Left ventricle myocardium inferior (tissue), 1 donor: ENCODE results near the gene IFI44. TPM values are rescaled to one million over a fixed set of nuclear protein-coding genes. Genes with fewer than 3 reads are reported as not detected.

Experiments
- DNase-seq: peaks from one replicate; pipeline ENCODE4 v3.0.0-alpha.2; 2020
- H3K27ac ChIP-seq: fragments of 200-600 bp; replicated peaks from 2 replicates; pipeline ENCODE4 v1.8.0; 2021
- H3K27me3 ChIP-seq: fragments of 200-600 bp; 2 replicates; pipeline ENCODE4 v1.8.0; 2021; ENCODE audit warnings: low read depth
- H3K36me3 ChIP-seq: fragments of 200-600 bp; 2 replicates; pipeline ENCODE4 v1.8.0; 2021
- H3K4me1 ChIP-seq: fragments of 200-600 bp; 2 replicates; pipeline ENCODE4 v1.8.0; 2021
- H3K4me3 ChIP-seq: fragments of 200-600 bp; 2 replicates; pipeline ENCODE4 v1.8.0; 2021; ENCODE audit warnings: mild to moderate bottlenecking, moderate library complexity
- H3K9me3 ChIP-seq: fragments of 200-600 bp; replicated peaks from 2 replicates; pipeline ENCODE4 v1.8.0; 2021
- intact Hi-C: fragments of 100-400 bp; cut with micrococcal nuclease; formaldehyde crosslinking; loops from one replicate; pipeline ENCODE4 v1.11.0; 2022
- total RNA-seq: library from RNA; stranded (reverse); fragmentation: NEBNext Ultra II Directional; extraction: Animal tissue kit (Norgen Biotek cat#: 25700); gene quantifications from one replicate; pipeline ENCODE4 v1.2.1, GENCODE V29; 2021
- TF ChIP-seq, protein P1 (sequence below): fragments of 200-600 bp; IDR thresholded peaks from 2 replicates; pipeline ENCODE4 v1.8.0; 2021; ENCODE audit warnings: antibody characterized with exemption, mild to moderate bottlenecking, borderline replicate concordance
- donor health status: DM: no; HTN: yes; CAD: no; lungs with severe emphysema.

The IFI44 gene
- total RNA-seq, 1 donor from 2014 or later: 6.6 TPM

DNA sequence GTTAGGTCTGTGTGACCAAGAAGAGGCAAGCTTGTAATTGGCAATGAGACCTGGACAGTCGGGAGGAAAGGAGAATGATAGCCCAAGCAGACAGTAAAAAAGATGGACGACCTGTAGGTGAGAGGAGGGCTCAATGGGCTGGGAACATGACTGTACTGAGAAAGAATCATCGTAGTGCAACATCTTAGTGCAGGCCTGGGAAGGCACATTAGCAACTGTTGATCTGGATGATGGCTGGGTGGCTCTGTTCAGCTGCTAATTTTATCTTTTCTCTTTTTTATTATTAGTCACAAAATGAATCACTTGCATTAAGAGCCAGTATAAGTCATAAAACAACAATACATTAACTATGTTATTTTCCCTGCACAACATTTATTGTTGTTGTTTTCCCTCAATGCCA is 32.9 kb downstream of the IFI44 start:
- intact Hi-C loops: no loop called here
- TF ChIP-seq, protein P1, sequence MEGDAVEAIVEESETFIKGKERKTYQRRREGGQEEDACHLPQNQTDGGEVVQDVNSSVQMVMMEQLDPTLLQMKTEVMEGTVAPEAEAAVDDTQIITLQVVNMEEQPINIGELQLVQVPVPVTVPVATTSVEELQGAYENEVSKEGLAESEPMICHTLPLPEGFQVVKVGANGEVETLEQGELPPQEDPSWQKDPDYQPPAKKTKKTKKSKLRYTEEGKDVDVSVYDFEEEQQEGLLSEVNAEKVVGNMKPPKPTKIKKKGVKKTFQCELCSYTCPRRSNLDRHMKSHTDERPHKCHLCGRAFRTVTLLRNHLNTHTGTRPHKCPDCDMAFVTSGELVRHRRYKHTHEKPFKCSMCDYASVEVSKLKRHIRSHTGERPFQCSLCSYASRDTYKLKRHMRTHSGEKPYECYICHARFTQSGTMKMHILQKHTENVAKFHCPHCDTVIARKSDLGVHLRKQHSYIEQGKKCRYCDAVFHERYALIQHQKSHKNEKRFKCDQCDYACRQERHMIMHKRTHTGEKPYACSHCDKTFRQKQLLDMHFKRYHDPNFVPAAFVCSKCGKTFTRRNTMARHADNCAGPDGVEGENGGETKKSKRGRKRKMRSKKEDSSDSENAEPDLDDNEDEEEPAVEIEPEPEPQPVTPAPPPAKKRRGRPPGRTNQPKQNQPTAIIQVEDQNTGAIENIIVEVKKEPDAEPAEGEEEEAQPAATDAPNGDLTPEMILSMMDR: no peak
- Histone ChIP-seq H3K4me1 (no peaks in the 10 kb centered on the region), H3K27me3 (peaks cover 3% of the 10 kb centered on the region), H3K4me3 (no peak overlapping the region), H3K9me3 (no peaks in the 10 kb centered on the region), H3K36me3 (no peaks in the 10 kb centered on the region), H3K27ac (no peak overlapping the region)
- DNase-seq: no peak

DNA sequence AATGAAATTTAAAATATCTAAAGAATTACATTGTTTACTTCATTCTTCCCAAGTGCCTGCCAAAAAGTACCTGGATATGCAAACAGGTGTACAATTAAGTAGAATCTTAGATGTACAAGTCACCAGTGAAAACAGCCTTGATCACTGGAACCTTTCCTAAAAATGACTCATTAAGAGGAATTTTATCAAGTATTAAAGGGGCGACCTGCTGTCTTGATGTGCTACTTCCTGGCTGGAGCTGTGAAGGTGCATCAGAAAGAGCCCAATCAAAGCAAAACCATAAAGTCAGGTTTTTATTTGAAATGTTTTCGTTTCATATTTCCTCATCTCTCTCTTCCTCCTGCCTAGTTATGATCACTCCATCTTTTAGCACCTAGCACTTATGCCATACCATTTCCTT is 33.4 kb downstream of the IFI44 start:
- intact Hi-C loops: no loop called here
- no peak overlapping the region for H3K4me3 ChIP-seq
- no peaks in the 10 kb centered on the region for H3K36me3 ChIP-seq
- H3K27me3 ChIP-seq: peaks cover 3% of the 10 kb centered on the region
- no peaks in the 10 kb centered on the region for H3K4me1 ChIP-seq
- TF ChIP-seq, protein P1: no peak
- no peaks in the 10 kb centered on the region for H3K9me3 ChIP-seq
- no peak for DNase-seq
- H3K27ac ChIP-seq: no peak overlapping the region

DNA sequence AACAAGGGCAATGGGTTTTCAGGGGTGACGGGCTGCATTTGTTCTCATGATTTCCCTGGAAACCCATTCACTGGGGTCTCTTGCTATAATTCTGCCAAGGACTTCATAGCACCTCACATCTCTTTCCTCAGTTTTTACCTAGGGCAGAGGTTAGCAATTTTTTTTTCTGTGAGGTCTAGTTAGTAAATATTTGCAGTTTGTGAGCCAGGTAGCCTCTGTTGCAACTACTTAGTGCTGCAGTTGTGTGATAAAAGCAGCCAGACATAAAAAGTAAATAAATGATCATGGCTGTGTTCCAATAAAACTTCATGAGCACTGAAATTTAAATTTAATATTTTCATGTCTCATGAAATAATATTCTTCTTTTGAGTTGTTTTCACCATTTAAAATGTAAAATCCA is 37.7 kb downstream of the IFI44 start:
- no peaks in the 10 kb centered on the region for H3K36me3 ChIP-seq
- H3K4me3 ChIP-seq: no peak overlapping the region
- TF ChIP-seq, protein P1: no peak
- peaks cover 3% of the 10 kb centered on the region for H3K27me3 ChIP-seq
- no peaks in the 10 kb centered on the region for H3K9me3 ChIP-seq
- H3K27ac ChIP-seq: no peak overlapping the region
- intact Hi-C loops: no loop called here
- DNase-seq: no peak
- no peaks in the 10 kb centered on the region for H3K4me1 ChIP-seq

DNA sequence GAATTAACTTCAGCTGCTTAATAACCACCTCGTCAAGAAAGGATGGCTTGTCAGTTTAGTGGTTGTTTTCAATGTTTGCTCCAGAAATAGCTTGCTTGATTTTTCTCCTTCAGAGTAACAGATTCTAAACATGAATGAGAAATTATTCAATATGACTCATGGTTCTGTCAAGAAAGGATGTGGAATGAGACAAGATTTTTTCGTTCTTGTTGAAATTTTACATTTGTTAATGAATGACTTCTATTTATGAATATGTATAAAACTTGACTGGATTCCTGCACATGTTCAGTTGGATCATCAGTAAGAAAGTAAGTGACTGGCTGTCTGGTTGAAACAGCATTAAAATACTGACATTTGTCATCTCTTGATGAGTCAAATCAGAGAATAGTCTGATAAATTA is 38.3 kb downstream of the IFI44 start:
- Histone ChIP-seq H3K27me3 (peaks cover 3% of the 10 kb centered on the region), H3K4me3 (no peak overlapping the region), H3K36me3 (no peaks in the 10 kb centered on the region), H3K4me1 (no peaks in the 10 kb centered on the region), H3K9me3 (no peaks in the 10 kb centered on the region), H3K27ac (no peak overlapping the region)
- intact Hi-C loops: no loop called here
- TF ChIP-seq, protein P1: no peak
- no peak for DNase-seq

DNA sequence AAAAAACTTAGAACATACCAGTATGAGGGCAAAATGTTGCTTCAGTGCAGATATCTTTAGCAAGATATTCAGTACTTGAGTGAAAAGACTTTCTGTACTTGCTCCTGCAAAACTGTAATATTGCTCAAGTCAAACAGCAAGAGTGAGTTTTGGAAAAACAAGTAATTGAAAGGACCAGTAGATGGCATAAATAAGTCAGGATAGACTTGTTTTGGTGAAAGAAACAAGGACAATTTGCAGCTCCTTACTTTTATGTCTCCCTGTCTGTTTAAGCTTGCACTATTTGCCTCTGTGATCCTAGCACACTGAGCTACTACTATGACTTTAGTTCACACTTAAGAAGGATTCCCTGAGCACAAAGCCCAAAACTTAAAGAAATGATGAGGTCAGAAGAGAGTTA is 39.1 kb downstream of the IFI44 start:
- Histone ChIP-seq H3K4me3 (no peak overlapping the region), H3K9me3 (no peaks in the 10 kb centered on the region), H3K4me1 (no peaks in the 10 kb centered on the region), H3K27me3 (peaks cover 3% of the 10 kb centered on the region), H3K36me3 (no peaks in the 10 kb centered on the region), H3K27ac (no peak overlapping the region)
- TF ChIP-seq, protein P1: peak; percentile 18
- no peak for DNase-seq
- intact Hi-C loops: no loop called here

DNA sequence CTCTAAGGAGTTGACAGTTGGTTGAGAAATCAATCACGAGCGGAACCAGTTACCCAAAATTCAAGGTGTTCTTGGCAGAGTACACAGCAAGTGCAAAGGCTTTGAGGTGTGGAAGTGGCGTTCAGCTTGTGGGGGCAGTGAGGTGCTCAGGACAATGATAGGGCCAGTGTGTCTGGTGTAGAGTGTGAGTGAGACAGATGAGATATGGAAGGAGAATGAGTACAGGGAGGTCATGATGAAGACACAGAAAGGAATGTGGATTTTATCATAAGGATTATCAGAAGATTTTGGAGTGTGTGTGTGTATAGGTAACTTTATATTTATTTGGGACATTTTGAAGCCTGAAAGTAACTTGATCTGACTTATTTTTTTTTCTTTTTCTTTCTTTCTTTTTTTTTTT is 40.9 kb downstream of the IFI44 start:
- TF ChIP-seq, protein P1: no peak
- no peaks in the 10 kb centered on the region for H3K36me3 ChIP-seq
- no peaks in the 10 kb centered on the region for H3K9me3 ChIP-seq
- peaks cover 3% of the 10 kb centered on the region for H3K27me3 ChIP-seq
- intact Hi-C loops: no loop called here
- H3K4me3 ChIP-seq: no peak overlapping the region
- DNase-seq: no peak
- no peaks in the 10 kb centered on the region for H3K4me1 ChIP-seq
- H3K27ac ChIP-seq: no peak overlapping the region
